ENCODE results near the gene HSPB6. TPM values are rescaled to one million over a fixed set of nuclear protein-coding genes. Genes with fewer than 3 reads are reported as not detected.

The HSPB6 gene
- total and polyA plus RNA-seq, 4 donors, result 13.2 to 44.8 (median 24.5) TPM

- Histone ChIP-seq H3K4me3 (peak overlapping the region; percentile 56), H3K36me3 (ENCODE audit: control insufficient read depth in 4 of 4, insufficient read depth in 4 of 4, low read length in 4 of 4) (peaks cover 3 to 28% (median 15%) of the 10 kb centered on the region in 4 donors), H3K9ac (ENCODE audit: insufficient read depth in 1 of 2, low read length in 2 of 2) (peak overlapping the region in 1 of 2 donors; percentile 38), H3K9me3 (ENCODE audit: control insufficient read depth in 4 of 4, insufficient read depth in 3 of 4, low read length in 3 of 4) (no peaks in the 10 kb centered on the region), H3K27me3 (ENCODE audit: control insufficient read depth in 3 of 3, insufficient read depth in 3 of 3, low read length in 2 of 3) (no peaks in the 10 kb centered on the region), H3K4me1 (ENCODE audit: control insufficient read depth in 5 of 5, insufficient read depth in 5 of 5, low read length in 5 of 5) (peaks cover 0 to 22% (median 4%) of the 10 kb centered on the region in 5 donors), H3K27ac (ENCODE audit: low read depth in 1 of 2, low read length in 1 of 2) (peak overlapping the region; percentile 74 to 94)
- no peak for TF ChIP-seq CTCF (IDR thresholded peaks at IDR 0.05; ENCODE audit: control extremely low read depth, extremely low read depth)
- ATAC-seq (ENCODE audit: insufficient read depth, low FRiP score), result peak; percentile 91
- WGBS, 2 donors, result 0 to 1% methylated on average over 54 to 63 of the region's 63 CpGs
- DNase-seq, result peak; percentile 98 to 99 (median 99)
Measured at GRCh38 chr19:35740423-35741202, 16.2 kb downstream of the HSPB6 start.

GRCh38 chr19:35740108-35740422, 16.8 kb downstream of the HSPB6 start:
- no peak for ATAC-seq (ENCODE audit: insufficient read depth, low FRiP score)
- peak overlapping the region; percentile 34 to 81 for H3K27ac ChIP-seq (ENCODE audit: low read depth in 1 of 2, low read length in 1 of 2)
- peaks cover 0 to 22% (median 4%) of the 10 kb centered on the region in 5 donors for H3K4me1 ChIP-seq (ENCODE audit: control insufficient read depth in 5 of 5, insufficient read depth in 5 of 5, low read length in 5 of 5)
- no peak for TF ChIP-seq CTCF (IDR thresholded peaks at IDR 0.05; ENCODE audit: control extremely low read depth, extremely low read depth)
- H3K4me3 ChIP-seq, result peak overlapping the region; percentile 56
- peak overlapping the region in 1 of 2 donors; percentile 38 for H3K9ac ChIP-seq (ENCODE audit: insufficient read depth in 1 of 2, low read length in 2 of 2)
- peaks cover 3 to 32% (median 15%) of the 10 kb centered on the region in 4 donors for H3K36me3 ChIP-seq (ENCODE audit: control insufficient read depth in 4 of 4, insufficient read depth in 4 of 4, low read length in 4 of 4)
- no peaks in the 10 kb centered on the region for H3K27me3 ChIP-seq (ENCODE audit: control insufficient read depth in 3 of 3, insufficient read depth in 3 of 3, low read length in 2 of 3)
- H3K9me3 ChIP-seq (ENCODE audit: control insufficient read depth in 4 of 4, insufficient read depth in 3 of 4, low read length in 3 of 4), result no peaks in the 10 kb centered on the region
- no peak for DNase-seq
- WGBS, 2 donors, result 5 to 6% methylated on average over 16 of the region's 16 CpGs

- no peak for DNase-seq
- H3K4me1 ChIP-seq (ENCODE audit: control insufficient read depth in 5 of 5, insufficient read depth in 5 of 5, low read length in 5 of 5), result peaks cover 0 to 19% (median 4%) of the 10 kb centered on the region in 5 donors
- no peak overlapping the region for H3K9ac ChIP-seq (ENCODE audit: insufficient read depth in 1 of 2, low read length in 2 of 2)
- 77 to 84% methylated on average over 29 of the region's 29 CpGs for WGBS, 2 donors
- no peak for ATAC-seq (ENCODE audit: insufficient read depth, low FRiP score)
- TF ChIP-seq CTCF (IDR thresholded peaks at IDR 0.05; ENCODE audit: control extremely low read depth, extremely low read depth), result no peak
- no peaks in the 10 kb centered on the region for H3K9me3 ChIP-seq (ENCODE audit: control insufficient read depth in 4 of 4, insufficient read depth in 3 of 4, low read length in 3 of 4)
- H3K4me3 ChIP-seq, result no peak overlapping the region
- peaks cover 3 to 35% (median 17%) of the 10 kb centered on the region in 4 donors for H3K36me3 ChIP-seq (ENCODE audit: control insufficient read depth in 4 of 4, insufficient read depth in 4 of 4, low read length in 4 of 4)
- H3K27ac ChIP-seq (ENCODE audit: low read depth in 1 of 2, low read length in 1 of 2), result peak overlapping the region in 1 of 2 donors; percentile 62
- H3K27me3 ChIP-seq (ENCODE audit: control insufficient read depth in 3 of 3, insufficient read depth in 3 of 3, low read length in 2 of 3), result no peaks in the 10 kb centered on the region
Measured at GRCh38 chr19:35739275-35740107, 17.3 kb downstream of the HSPB6 start.

Measured in lung (tissue), 12 donors.